ENCODE results near the gene GRAP. TPM values are rescaled to one million over a fixed set of nuclear protein-coding genes. Genes with fewer than 3 reads are reported as not detected.

Gene GRAP
- total RNA-seq, 1 experiment from 2014 or later, result not detected

- no peaks in the 10 kb centered on the region for H4K20me1 ChIP-seq (ENCODE audit: low read length)
- H3K4me1 ChIP-seq (ENCODE audit: insufficient read depth, low read length), result peaks cover 8% of the 10 kb centered on the region
- TF ChIP-seq CTCF (conservative IDR thresholded peaks at IDR 0.05; ENCODE audit: low read depth, low read length) (no peak), EZH2 (IDR thresholded peaks at IDR 0.05; ENCODE audit: low read length, unreplicated experiment) (no peak), EZH2phosphoT487 (IDR thresholded peaks at IDR 0.05; ENCODE audit: borderline replicate concordance, low read length) (no peak)
- H3K27ac ChIP-seq (ENCODE audit: low read length), result no peak overlapping the region
- no peaks in the 10 kb centered on the region for H3K36me3 ChIP-seq (ENCODE audit: low read depth, low read length)
- H3K9me3 ChIP-seq (ENCODE audit: low read length), result no peaks in the 10 kb centered on the region
- no peak overlapping the region for H2AFZ ChIP-seq (ENCODE audit: low read length)
- H3K27me3 ChIP-seq (ENCODE audit: low read length), result no peaks in the 10 kb centered on the region
- H3K9ac ChIP-seq (ENCODE audit: low read length), result no peak overlapping the region
- H3K9me2 ChIP-seq (replicated peaks; ENCODE audit: low read length), result no peaks in the 10 kb centered on the region
- no peak overlapping the region for H3K4me2 ChIP-seq (ENCODE audit: low read length)
- no TSS peak for BruUV-seq (replicated peaks)
- H3F3A ChIP-seq (ENCODE audit: low read length, unreplicated experiment), result no peaks in the 10 kb centered on the region
- intact Hi-C loops (cut with micrococcal nuclease), result no loop called here
- ChIA-PET CTCF (no interaction called here), POLR2A (ENCODE audit: unreplicated experiment) (no interaction called here)
- H3K4me3 ChIP-seq (ENCODE audit: low read length), result no peak overlapping the region
- DNase-seq (no peak), ATAC-seq (no peak)
- no peaks in the 10 kb centered on the region for H3K79me2 ChIP-seq (ENCODE audit: low read length)
Measured at GRCh38 chr17:19013806-19014627, 32.7 kb downstream of the GRAP start.

GRCh38 chr17:19013226-19013625 is 33.5 kb downstream of the GRAP start:
- Histone ChIP-seq H3K4me1 (ENCODE audit: insufficient read depth, low read length) (peaks cover 8% of the 10 kb centered on the region), H3K79me2 (ENCODE audit: low read length) (no peaks in the 10 kb centered on the region), H3K27ac (ENCODE audit: low read length) (no peak overlapping the region), H3K36me3 (ENCODE audit: low read depth, low read length) (no peaks in the 10 kb centered on the region), H3F3A (ENCODE audit: low read length, unreplicated experiment) (no peaks in the 10 kb centered on the region), H2AFZ (ENCODE audit: low read length) (no peak overlapping the region), H3K9ac (ENCODE audit: low read length) (no peak overlapping the region), H3K4me2 (ENCODE audit: low read length) (no peak overlapping the region), H3K9me2 (replicated peaks; ENCODE audit: low read length) (no peaks in the 10 kb centered on the region), H3K4me3 (ENCODE audit: low read length) (no peak overlapping the region), H3K27me3 (ENCODE audit: low read length) (no peaks in the 10 kb centered on the region), H3K9me3 (ENCODE audit: low read length) (no peaks in the 10 kb centered on the region), H4K20me1 (ENCODE audit: low read length) (no peaks in the 10 kb centered on the region)
- ChIA-PET CTCF (no interaction called here), POLR2A (ENCODE audit: unreplicated experiment) (no interaction called here)
- BruUV-seq (replicated peaks), result no TSS peak
- ATAC-seq, result no peak
- no peak for TF ChIP-seq CTCF (conservative IDR thresholded peaks at IDR 0.05; ENCODE audit: low read depth, low read length)
- TF ChIP-seq EZH2 (IDR thresholded peaks at IDR 0.05; ENCODE audit: low read length, unreplicated experiment), result no peak
- intact Hi-C loops (cut with micrococcal nuclease), result no loop called here
- no peak for DNase-seq
